Colonic mucosa (tissue), 4 donors: ENCODE data around the gene CLNS1A. TPM values are rescaled to one million over a fixed set of nuclear protein-coding genes. Genes with fewer than 3 reads are reported as not detected.
"Not testable (repeated sequence)": the region's sequence is repeated elsewhere in the genome, so short reads cannot be mapped to it uniquely, and the experiment has no call there.

Experiments used
- DNase-seq: peaks from one replicate; pipeline ENCODE4 v3.0.0-alpha.2; 2020
- H3K27ac ChIP-seq: fragments of 200-600 bp; one replicate; pipeline ENCODE4 v1.8.0; 2021
- H3K27me3 ChIP-seq: fragments of 200-600 bp; one replicate; pipeline ENCODE4 v1.8.0; 2021
- H3K36me3 ChIP-seq: fragments of 200-600 bp; one replicate; pipeline ENCODE4 v1.8.0; 2021
- H3K4me1 ChIP-seq: fragments of 200-600 bp; one replicate; pipeline ENCODE4 v1.8.0; 2021; ENCODE audit warnings: mild to moderate bottlenecking
- H3K4me3 ChIP-seq: fragments of 200-600 bp; one replicate; pipeline ENCODE4 v1.8.0; 2021
- H3K9ac ChIP-seq, 2 donors: one replicate each; pipeline ENCODE4 v1.7.0; 2013; ENCODE audit warnings: control low read depth in 2 of 2, low read depth in 2 of 2, low read length in 2 of 2
- H3K9me3 ChIP-seq: fragments of 200-600 bp; one replicate; pipeline ENCODE4 v1.8.0; 2021
- intact Hi-C: fragments of 100-400 bp; cut with DNase I; formaldehyde crosslinking; loops from one replicate; pipeline ENCODE4 v1.14.1; 2022
- total RNA-seq, 2 donors: library from RNA; stranded (reverse); fragmentation: NEBNext Ultra II Directional in 1 of 2; extraction: Animal tissue kit (Norgen Biotek cat#: 25700) in 1 of 2; gene quantifications; one replicate each; pipeline ENCODE4 v1.2.1, GENCODE V29; 2021
- TF ChIP-seq, protein P1 (sequence below): fragments of 200-600 bp; IDR thresholded peaks from one replicate; pipeline ENCODE4 v1.8.0; 2022; ENCODE audit warnings: antibody characterized with exemption, mild to moderate bottlenecking
- donor health status: healthy.
- donor health status: DM: no; HTN: no; CAD: no.
- donor health status: DM: no; HTN: no; CAD: no.

The CLNS1A gene
- total RNA-seq, 2 donors from 2014 or later, result 81.0 to 81.6 TPM

DNA sequence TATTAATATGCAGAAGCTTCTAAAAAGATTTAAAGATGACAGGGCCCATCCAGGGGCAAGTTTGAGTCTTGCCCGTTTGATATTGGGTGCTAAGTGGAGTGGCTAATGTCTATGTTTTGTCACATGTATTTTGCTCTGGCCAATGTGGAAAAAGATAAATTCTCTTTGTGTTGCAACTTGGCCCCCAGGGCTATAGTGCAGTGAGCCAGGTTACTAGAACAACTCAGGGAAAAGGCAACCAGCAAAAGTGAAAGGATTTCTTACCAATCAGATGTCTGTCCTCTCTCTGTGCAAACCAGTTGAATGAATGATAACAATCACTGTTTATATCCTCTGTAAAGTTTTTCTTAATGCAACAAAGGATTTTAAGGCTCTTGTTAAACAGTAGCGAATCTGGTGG is 4.6 kb upstream of the CLNS1A start:
- intact Hi-C loops, result no loop called here
- Histone ChIP-seq H3K27me3 (no peaks in the 10 kb centered on the region), H3K27ac (no peak overlapping the region), H3K4me1 (no peaks in the 10 kb centered on the region), H3K4me3 (no peak overlapping the region), H3K36me3 (no peaks in the 10 kb centered on the region), H3K9me3 (no peaks in the 10 kb centered on the region), H3K9ac (no peak overlapping the region)
- TF ChIP-seq, protein P1, sequence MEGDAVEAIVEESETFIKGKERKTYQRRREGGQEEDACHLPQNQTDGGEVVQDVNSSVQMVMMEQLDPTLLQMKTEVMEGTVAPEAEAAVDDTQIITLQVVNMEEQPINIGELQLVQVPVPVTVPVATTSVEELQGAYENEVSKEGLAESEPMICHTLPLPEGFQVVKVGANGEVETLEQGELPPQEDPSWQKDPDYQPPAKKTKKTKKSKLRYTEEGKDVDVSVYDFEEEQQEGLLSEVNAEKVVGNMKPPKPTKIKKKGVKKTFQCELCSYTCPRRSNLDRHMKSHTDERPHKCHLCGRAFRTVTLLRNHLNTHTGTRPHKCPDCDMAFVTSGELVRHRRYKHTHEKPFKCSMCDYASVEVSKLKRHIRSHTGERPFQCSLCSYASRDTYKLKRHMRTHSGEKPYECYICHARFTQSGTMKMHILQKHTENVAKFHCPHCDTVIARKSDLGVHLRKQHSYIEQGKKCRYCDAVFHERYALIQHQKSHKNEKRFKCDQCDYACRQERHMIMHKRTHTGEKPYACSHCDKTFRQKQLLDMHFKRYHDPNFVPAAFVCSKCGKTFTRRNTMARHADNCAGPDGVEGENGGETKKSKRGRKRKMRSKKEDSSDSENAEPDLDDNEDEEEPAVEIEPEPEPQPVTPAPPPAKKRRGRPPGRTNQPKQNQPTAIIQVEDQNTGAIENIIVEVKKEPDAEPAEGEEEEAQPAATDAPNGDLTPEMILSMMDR, result no peak
- no peak for DNase-seq

GRCh38 chr11:77636731-77637344 is 756 bp downstream of the CLNS1A start:
- Histone ChIP-seq H3K27me3 (no peaks in the 10 kb centered on the region), H3K9me3 (no peaks in the 10 kb centered on the region), H3K4me3 (peak overlapping the region; percentile 59), H3K27ac (peak overlapping the region; percentile 26), H3K36me3 (no peaks in the 10 kb centered on the region), H3K4me1 (peaks cover 7% of the 10 kb centered on the region), H3K9ac (peak overlapping the region; percentile 65 to 86)
- DNase-seq, result no peak
- TF ChIP-seq, protein P1, result no peak
- intact Hi-C loops, result no loop called here

DNA sequence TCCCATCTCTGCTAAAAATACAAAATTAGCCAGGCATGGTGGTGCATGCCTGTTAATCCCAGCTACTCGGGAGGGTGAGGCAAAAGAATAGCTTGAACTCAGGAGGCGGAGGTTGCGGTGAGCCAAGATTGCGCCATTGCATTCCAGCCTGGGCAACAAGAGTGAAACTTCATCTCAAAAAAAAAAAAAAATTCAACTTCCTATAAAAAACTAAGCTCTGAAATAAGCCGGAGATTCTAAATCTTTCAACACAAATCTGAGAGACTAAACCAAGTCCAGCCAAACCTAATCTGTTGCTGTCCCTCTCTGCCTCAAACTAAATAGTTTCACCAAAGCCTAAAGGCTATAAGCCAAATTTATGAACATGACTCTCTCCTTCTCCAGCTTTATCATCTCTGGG is 3.7 kb downstream of the CLNS1A start:
- H3K4me3 ChIP-seq, H3K9me3 ChIP-seq, intact Hi-C loops, H3K27ac ChIP-seq, H3K4me1 ChIP-seq, H3K27me3 ChIP-seq, H3K36me3 ChIP-seq, DNase-seq, H3K9ac ChIP-seq: not testable (repeated sequence)

- no peaks in the 10 kb centered on the region for H3K27me3 ChIP-seq
- H3K9me3 ChIP-seq, result no peaks in the 10 kb centered on the region
- TF ChIP-seq, protein P1, result no peak
- no peak for DNase-seq
- no peak overlapping the region for H3K9ac ChIP-seq
- H3K4me1 ChIP-seq, result no peaks in the 10 kb centered on the region
- H3K36me3 ChIP-seq, result no peaks in the 10 kb centered on the region
- no peak overlapping the region for H3K4me3 ChIP-seq
- intact Hi-C loops, result no loop called here
- no peak overlapping the region for H3K27ac ChIP-seq
Measured at GRCh38 chr11:77630157-77630710, 7.4 kb downstream of the CLNS1A start.

DNA sequence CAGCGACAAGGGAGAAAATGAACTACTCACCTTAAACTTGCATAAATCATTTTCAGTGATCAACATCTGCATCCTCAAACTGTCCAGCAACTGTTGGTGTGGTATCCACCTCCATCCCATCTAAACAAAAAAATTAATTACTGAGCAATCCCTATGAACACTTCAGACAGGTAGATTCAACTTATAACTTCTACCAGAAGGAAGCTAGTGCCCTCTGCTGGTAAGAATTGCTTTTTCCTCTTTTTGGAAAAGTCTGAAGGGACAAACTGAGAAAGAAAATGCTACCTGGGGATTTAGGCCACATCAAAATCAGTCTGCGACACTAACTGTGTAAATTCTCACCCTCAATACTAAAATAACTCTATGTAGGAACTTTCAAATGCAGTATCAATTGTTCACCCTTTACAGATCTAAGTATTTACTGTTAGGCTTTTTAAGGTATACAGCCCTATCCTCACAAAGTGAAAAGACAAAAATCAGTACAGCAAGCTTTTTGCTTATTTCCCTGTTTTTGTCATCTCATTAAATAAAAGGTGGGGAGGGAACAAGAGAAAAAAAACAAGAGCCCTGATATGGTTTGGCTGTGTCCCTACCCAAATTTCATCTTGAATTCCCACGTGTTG is 17.9 kb downstream of the CLNS1A start:
- H3K27me3 ChIP-seq, result no peaks in the 10 kb centered on the region
- H3K9ac ChIP-seq, result no peak overlapping the region
- no peak overlapping the region for H3K4me3 ChIP-seq
- H3K36me3 ChIP-seq, result no peaks in the 10 kb centered on the region
- no peak overlapping the region for H3K27ac ChIP-seq
- H3K9me3 ChIP-seq, result no peaks in the 10 kb centered on the region
- intact Hi-C loops, result loop anchor here (5.0 kb wide), 1 partner anchor 427 kb away; no protein-coding TSS in a partner anchor
- no peaks in the 10 kb centered on the region for H3K4me1 ChIP-seq
- TF ChIP-seq, protein P1, result peak; percentile 74
- DNase-seq, result peak; percentile 50

DNA sequence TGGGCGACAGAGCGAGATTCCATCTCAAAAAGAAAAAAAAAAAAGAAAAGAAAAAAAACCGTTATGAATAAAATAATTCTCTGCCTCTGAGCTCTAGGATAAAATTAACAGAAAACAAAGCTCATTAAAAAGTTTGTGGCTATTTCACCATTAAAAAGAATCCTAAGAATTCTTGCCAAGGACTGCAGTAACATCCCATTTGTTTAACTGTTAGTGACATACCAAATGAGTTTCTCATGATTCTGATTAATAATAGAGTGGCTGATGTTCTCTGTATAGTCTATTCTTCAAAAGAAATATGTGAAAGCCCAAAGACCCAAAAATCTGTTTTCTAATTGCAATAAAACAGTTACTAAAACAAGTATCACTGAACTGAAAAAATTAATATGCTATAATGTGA is 19.7 kb downstream of the CLNS1A start:
- intact Hi-C loops, result no loop called here
- H3K36me3 ChIP-seq, result no peaks in the 10 kb centered on the region
- no peak overlapping the region for H3K4me3 ChIP-seq
- no peaks in the 10 kb centered on the region for H3K4me1 ChIP-seq
- no peak for DNase-seq
- H3K27ac ChIP-seq, result no peak overlapping the region
- H3K27me3 ChIP-seq, result no peaks in the 10 kb centered on the region
- TF ChIP-seq, protein P1, result no peak
- H3K9ac ChIP-seq, result no peak overlapping the region
- H3K9me3 ChIP-seq, result no peaks in the 10 kb centered on the region
